H1 (cell line): ENCODE data around the gene CORO7. TPM values are rescaled to one million over a fixed set of nuclear protein-coding genes. Genes with fewer than 3 reads are reported as not detected.

Experiments used
- CHD1 ChIP-seq: IDR thresholded peaks from 2 replicates; pipeline ENCODE4 v1.6.1; 2012; ENCODE audit warnings: low read depth, low read length, improper control_type of control experiment
- CTBP2 ChIP-seq: IDR thresholded peaks from 2 replicates; pipeline ENCODE4 v1.7.0; 2011; ENCODE audit warnings: borderline replicate concordance, mild to moderate bottlenecking, moderate library complexity, mixed read lengths, low read length; ENCODE audit not compliant: insufficient read depth, insufficient read length
- E2F6 ChIP-seq: IDR thresholded peaks from 2 replicates; pipeline ENCODE4 v1.6.1; 2012; ENCODE audit warnings: inconsistent platforms
- GABPA ChIP-seq: IDR thresholded peaks from 2 replicates; pipeline ENCODE4 v1.6.1; 2011; ENCODE audit warnings: mild to moderate bottlenecking, low read length, moderate library complexity, borderline replicate concordance; ENCODE audit not compliant: insufficient read depth
- HDAC2 ChIP-seq, 2 experiments: fragments of 300-600 bp in 1 of 2; sonication (generic) in 1 of 2; IDR thresholded peaks; 2 replicates each; pipeline ENCODE4 v1.6.1; 2011 to 2012; ENCODE audit warnings: low read depth in 2 of 2, low read length in 2 of 2, mild to moderate bottlenecking in 2 of 2, moderate library complexity in 2 of 2, borderline replicate concordance in 1 of 2, inconsistent platforms in 1 of 2
- PHF8 ChIP-seq: fragments of 200-600 bp; sonication (generic); conservative IDR thresholded peaks from 2 replicates; pipeline ENCODE4 v1.7.1; 2012; ENCODE audit warnings: low read depth, mild to moderate bottlenecking, inconsistent platforms, low read length, moderate library complexity
- SIN3A ChIP-seq, 2 experiments: IDR thresholded peaks in 1 of 2; conservative IDR thresholded peaks in 1 of 2; 2 replicates each; pipeline ENCODE4 v1.6.1; 2011 to 2012; ENCODE audit warnings: low read length in 2 of 2, improper control_type of control experiment in 1 of 2, low read depth in 1 of 2, mild to moderate bottlenecking in 1 of 2
- TAF1 ChIP-seq: IDR thresholded peaks from 2 replicates; pipeline ENCODE4 v1.6.1; 2011; ENCODE audit warnings: mild to moderate bottlenecking, low read depth, low read length
- polyA plus RNA-seq, 7 experiments: library from polyadenylated mRNA; depleted of rRNA in 3 of 7; stranded (reverse) in 5 of 7; unstranded in 2 of 7; fragments of >200 nt in 5 of 7; fragments of 200-250 nt in 2 of 7; gene quantifications; 1 replicate in 5 of 7; 2 replicates in 1 of 7; 4 replicates in 1 of 7; pipeline versions ENCODE4 v1.2.1 to v1.2.3, GENCODE V29; 2011 to 2013; ENCODE audit warnings: missing spikeins in 2 of 7, mixed read lengths in 2 of 7
- total RNA-seq: library from RNA; stranded (reverse); fragmentation: NEBNext Ultra II Directional; extraction: Animal tissue kit (Norgen Biotek cat#: 25700); gene quantifications from 2 replicates; pipeline ENCODE4 v1.2.1, GENCODE V29; 2021

The CORO7 gene
- total and polyA plus RNA-seq, 2 of the 8 experiments (the other 6 are each of a cell fraction or from before 2014, with no cell fraction given), result 25.2 to 29.8 TPM

GRCh38 chr16:4416200-4417032 lies at the start of gene CORO7 (continued):
- TF ChIP-seq E2F6, result 0 out of 2 replicates have a peak, but pooled peaks have one; percentile 45
- TF ChIP-seq TAF1, result no peak
- TF ChIP-seq CHD1, result no peak
- 0 out of 4 replicates have a peak, but pooled peaks of 1 of the 2 experiments have one; percentile 41 for TF ChIP-seq SIN3A (conservative IDR thresholded peaks at IDR 0.05 in 1 of 2, IDR thresholded peaks at IDR 0.05 in 1 of 2; ENCODE audit: low read depth in 1 of 2, low read length in 2 of 2)
- peak in 1 of 2 experiments; percentile 78; a peak in 1 of 4 replicates for TF ChIP-seq HDAC2 (IDR thresholded peaks at IDR 0.05; ENCODE audit: borderline replicate concordance in 1 of 2, low read depth in 2 of 2, low read length in 2 of 2)
- no peak for TF ChIP-seq CTBP2
- peak; percentile 74 for TF ChIP-seq PHF8
- no peak for TF ChIP-seq GABPA
